ENCODE measurements around the gene HS3ST6. TPM values are rescaled to one million over a fixed set of nuclear protein-coding genes. Genes with fewer than 3 reads are reported as not detected.

The HS3ST6 gene
- total RNA-seq, 1 experiment from 2014 or later, result not detected

DNA sequence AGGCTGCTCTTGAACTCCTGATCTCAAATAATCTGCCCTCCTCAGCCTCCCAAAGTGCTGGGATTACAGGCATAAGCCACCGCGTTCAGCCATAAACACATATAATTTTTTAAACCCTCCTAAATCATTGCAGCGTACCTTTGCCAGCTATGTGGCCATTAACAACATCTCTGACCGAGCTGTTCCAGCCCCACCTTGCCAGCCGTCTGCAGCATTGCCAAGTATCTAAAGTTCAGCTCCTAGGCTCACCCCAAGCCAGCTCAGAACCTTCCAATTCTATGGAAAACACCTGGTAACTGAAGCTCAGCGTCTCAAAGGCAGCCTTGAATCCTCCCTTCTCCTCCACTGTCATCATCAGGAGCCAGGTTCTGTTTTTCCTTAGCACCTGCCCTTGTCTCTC lies 41.1 kb downstream of the HS3ST6 start:
- ChIA-PET RAD21 (ENCODE audit: low non-redundant PET in 1 of 2, low total read pairs in 2 of 2, uncharacterized antibody in 2 of 2, unreplicated experiment in 2 of 2) (no interaction called here), CTCF (no interaction called here), POLR2A (no interaction called here)
- DNase-seq (ENCODE audit: low read depth, low spot score) (no peak), ATAC-seq (no peak)
- Histone ChIP-seq H4K20me1 (ENCODE audit: insufficient read depth) (no peaks in the 10 kb centered on the region), H3K27ac (ENCODE audit: low read depth, low read length) (no peak overlapping the region), H2AFZ (ENCODE audit: low read depth, low read length, poor library complexity, severe bottlenecking) (no peak overlapping the region), H3K27me3 (ENCODE audit: insufficient read depth, low read length) (no peaks in the 10 kb centered on the region), H3K4me3 (replicated peaks in 1 of 2; ENCODE audit: low read depth in 1 of 2, low read length in 2 of 2) (no peak overlapping the region), H3K4me2 (ENCODE audit: low read length) (no peak overlapping the region), H3K9me2 (ENCODE audit: insufficient read depth) (no peaks in the 10 kb centered on the region), H3K9me3 (ENCODE audit: control insufficient read depth in 1 of 2, insufficient read depth in 1 of 2, low read depth in 1 of 2, low read length in 2 of 2) (no peaks in the 10 kb centered on the region), H3K9ac (ENCODE audit: low read length) (no peak overlapping the region), H3K79me2 (ENCODE audit: insufficient read depth, low read length) (no peaks in the 10 kb centered on the region), H3K4me1 (ENCODE audit: control insufficient read depth in 1 of 2, insufficient read depth in 2 of 2, low read length in 2 of 2) (peaks cover 4 to 6% of the 10 kb centered on the region in 2 experiments; a peak in 3 of 4 replicates), H3K36me3 (ENCODE audit: control insufficient read depth in 1 of 2, insufficient read depth in 2 of 2, low read length in 2 of 2) (no peaks in the 10 kb centered on the region)
- TF ChIP-seq ZNF274 (IDR thresholded peaks at IDR 0.05; ENCODE audit: low read depth, low read length) (no peak), POLR2AphosphoS5 (IDR thresholded peaks at IDR 0.05; ENCODE audit: low read depth, low read length) (no peak), ZFX (IDR thresholded peaks at IDR 0.05) (no peak), POLR2A (IDR thresholded peaks at IDR 0.05; ENCODE audit: borderline replicate concordance, extremely low read depth, insufficient read depth, insufficient read length) (no peak), SRF (IDR thresholded peaks at IDR 0.05; ENCODE audit: low read depth) (no peak), EZH2 (IDR thresholded peaks at IDR 0.05) (no peak), FOSL1 (IDR thresholded peaks at IDR 0.05; ENCODE audit: low read depth) (no peak), ZBTB33 (IDR thresholded peaks at IDR 0.05; ENCODE audit: extremely low read depth, insufficient replicate concordance, low read length) (no peak), SIN3A (IDR thresholded peaks at IDR 0.05; ENCODE audit: low read depth) (no peak), EGR1 (IDR thresholded peaks at IDR 0.05; ENCODE audit: low read depth) (no peak), CBX3 (IDR thresholded peaks at IDR 0.05; ENCODE audit: low read depth) (no peak), CEBPB (IDR thresholded peaks at IDR 0.05; ENCODE audit: low read depth) (no peak), SP1 (IDR thresholded peaks at IDR 0.05; ENCODE audit: low read depth) (no peak), ELF1 (IDR thresholded peaks at IDR 0.05; ENCODE audit: borderline replicate concordance, low read depth) (no peak)
- TF ChIP-seq, protein P1, sequence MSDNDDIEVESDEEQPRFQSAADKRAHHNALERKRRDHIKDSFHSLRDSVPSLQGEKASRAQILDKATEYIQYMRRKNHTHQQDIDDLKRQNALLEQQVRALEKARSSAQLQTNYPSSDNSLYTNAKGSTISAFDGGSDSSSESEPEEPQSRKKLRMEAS (IDR thresholded peaks at IDR 0.05), result no peak
- TF ChIP-seq, protein P2, sequence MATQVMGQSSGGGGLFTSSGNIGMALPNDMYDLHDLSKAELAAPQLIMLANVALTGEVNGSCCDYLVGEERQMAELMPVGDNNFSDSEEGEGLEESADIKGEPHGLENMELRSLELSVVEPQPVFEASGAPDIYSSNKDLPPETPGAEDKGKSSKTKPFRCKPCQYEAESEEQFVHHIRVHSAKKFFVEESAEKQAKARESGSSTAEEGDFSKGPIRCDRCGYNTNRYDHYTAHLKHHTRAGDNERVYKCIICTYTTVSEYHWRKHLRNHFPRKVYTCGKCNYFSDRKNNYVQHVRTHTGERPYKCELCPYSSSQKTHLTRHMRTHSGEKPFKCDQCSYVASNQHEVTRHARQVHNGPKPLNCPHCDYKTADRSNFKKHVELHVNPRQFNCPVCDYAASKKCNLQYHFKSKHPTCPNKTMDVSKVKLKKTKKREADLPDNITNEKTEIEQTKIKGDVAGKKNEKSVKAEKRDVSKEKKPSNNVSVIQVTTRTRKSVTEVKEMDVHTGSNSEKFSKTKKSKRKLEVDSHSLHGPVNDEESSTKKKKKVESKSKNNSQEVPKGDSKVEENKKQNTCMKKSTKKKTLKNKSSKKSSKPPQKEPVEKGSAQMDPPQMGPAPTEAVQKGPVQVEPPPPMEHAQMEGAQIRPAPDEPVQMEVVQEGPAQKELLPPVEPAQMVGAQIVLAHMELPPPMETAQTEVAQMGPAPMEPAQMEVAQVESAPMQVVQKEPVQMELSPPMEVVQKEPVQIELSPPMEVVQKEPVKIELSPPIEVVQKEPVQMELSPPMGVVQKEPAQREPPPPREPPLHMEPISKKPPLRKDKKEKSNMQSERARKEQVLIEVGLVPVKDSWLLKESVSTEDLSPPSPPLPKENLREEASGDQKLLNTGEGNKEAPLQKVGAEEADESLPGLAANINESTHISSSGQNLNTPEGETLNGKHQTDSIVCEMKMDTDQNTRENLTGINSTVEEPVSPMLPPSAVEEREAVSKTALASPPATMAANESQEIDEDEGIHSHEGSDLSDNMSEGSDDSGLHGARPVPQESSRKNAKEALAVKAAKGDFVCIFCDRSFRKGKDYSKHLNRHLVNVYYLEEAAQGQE (IDR thresholded peaks at IDR 0.05; ENCODE audit: low read depth), result no peak
- TF ChIP-seq, protein P3, sequence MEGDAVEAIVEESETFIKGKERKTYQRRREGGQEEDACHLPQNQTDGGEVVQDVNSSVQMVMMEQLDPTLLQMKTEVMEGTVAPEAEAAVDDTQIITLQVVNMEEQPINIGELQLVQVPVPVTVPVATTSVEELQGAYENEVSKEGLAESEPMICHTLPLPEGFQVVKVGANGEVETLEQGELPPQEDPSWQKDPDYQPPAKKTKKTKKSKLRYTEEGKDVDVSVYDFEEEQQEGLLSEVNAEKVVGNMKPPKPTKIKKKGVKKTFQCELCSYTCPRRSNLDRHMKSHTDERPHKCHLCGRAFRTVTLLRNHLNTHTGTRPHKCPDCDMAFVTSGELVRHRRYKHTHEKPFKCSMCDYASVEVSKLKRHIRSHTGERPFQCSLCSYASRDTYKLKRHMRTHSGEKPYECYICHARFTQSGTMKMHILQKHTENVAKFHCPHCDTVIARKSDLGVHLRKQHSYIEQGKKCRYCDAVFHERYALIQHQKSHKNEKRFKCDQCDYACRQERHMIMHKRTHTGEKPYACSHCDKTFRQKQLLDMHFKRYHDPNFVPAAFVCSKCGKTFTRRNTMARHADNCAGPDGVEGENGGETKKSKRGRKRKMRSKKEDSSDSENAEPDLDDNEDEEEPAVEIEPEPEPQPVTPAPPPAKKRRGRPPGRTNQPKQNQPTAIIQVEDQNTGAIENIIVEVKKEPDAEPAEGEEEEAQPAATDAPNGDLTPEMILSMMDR (IDR thresholded peaks at IDR 0.05 in 2 of 3, conservative IDR thresholded peaks at IDR 0.05 in 1 of 3; ENCODE audit: borderline replicate concordance in 1 of 3, insufficient read depth in 1 of 3, low read depth in 2 of 3, low read length in 2 of 3), result no peak
- intact Hi-C loops (cut with micrococcal nuclease), result no loop called here
- no TSS peak for BruUV-seq (replicated peaks)
